SK-N-SH treated with all-trans-retinoic acid at 6 μM for 48 hours (cell line): ENCODE data around the gene FOXR1.
"Not testable (repeated sequence)": the region's sequence is repeated elsewhere in the genome, so short reads cannot be mapped to it uniquely, and the experiment has no call there.

Experiments used
- ATAC-seq: fragments of 200-7000 bp; cut with Tn5 transposase; 3 replicates; pipeline ENCODE4 v1.9.1; 2020; ENCODE audit warnings: mild to moderate bottlenecking, moderate library complexity
- ARNTL ChIP-seq: fragments of 450-650 bp; formaldehyde crosslinking; IDR thresholded peaks from 2 replicates; pipeline ENCODE4 v1.5.0; 2020; ENCODE audit warnings: low read depth, mild to moderate bottlenecking, moderate library complexity, borderline replicate concordance
- BACH2 ChIP-seq: fragments of 250-450 bp; sonication (Bioruptor Pico); IDR thresholded peaks from 2 replicates; pipeline ENCODE4 v1.9.0; 2021; ENCODE audit warnings: mild to moderate bottlenecking, borderline replicate concordance
- CREB5 ChIP-seq: fragments of 250-450 bp; sonication (Bioruptor Pico); IDR thresholded peaks from 2 replicates; pipeline ENCODE4 v1.5.1; 2020; ENCODE audit warnings: low read depth, mild to moderate bottlenecking, moderate library complexity
- CSDC2 ChIP-seq: fragments of 250-450 bp; sonication (Bioruptor Pico); IDR thresholded peaks from 2 replicates; pipeline ENCODE4 v1.5.0; 2020; ENCODE audit warnings: mild to moderate bottlenecking, moderate library complexity
- CSRNP3 ChIP-seq: fragments of 250-450 bp; sonication (Bioruptor Pico); IDR thresholded peaks from 2 replicates; pipeline ENCODE4 v1.5.1; 2021; ENCODE audit warnings: mild to moderate bottlenecking, moderate library complexity
- ESRRG ChIP-seq: fragments of 250-450 bp; sonication (Bioruptor Pico); IDR thresholded peaks from 2 replicates; pipeline ENCODE4 v1.6.1; 2021; ENCODE audit warnings: mild to moderate bottlenecking
- GLIS3 ChIP-seq: fragments of 250-450 bp; sonication (Bioruptor Pico); IDR thresholded peaks from 2 replicates; pipeline ENCODE4 v1.5.0; 2020; ENCODE audit warnings: mild to moderate bottlenecking, moderate library complexity
- ISL1 ChIP-seq: fragments of 250-450 bp; sonication (Bioruptor Pico); IDR thresholded peaks from 2 replicates; pipeline ENCODE4 v2.1.2; 2022; ENCODE audit warnings: mild to moderate bottlenecking, moderate library complexity
- OSR1 ChIP-seq: fragments of 250-450 bp; sonication (Bioruptor Pico); IDR thresholded peaks from 2 replicates; pipeline ENCODE4 v1.8.0; 2022; ENCODE audit warnings: moderate library complexity, mild to moderate bottlenecking, inconsistent platforms
- PATZ1 ChIP-seq: fragments of 250-450 bp; sonication (Bioruptor Pico); IDR thresholded peaks from 2 replicates; pipeline ENCODE4 v1.8.0; 2020; ENCODE audit warnings: mild to moderate bottlenecking, moderate library complexity, borderline replicate concordance
- POU6F1 ChIP-seq: fragments of 250-450 bp; sonication (Bioruptor Pico); IDR thresholded peaks from 2 replicates; pipeline ENCODE4 v1.8.0; 2021; ENCODE audit warnings: low read depth, mild to moderate bottlenecking, moderate library complexity, borderline replicate concordance
- PPARA ChIP-seq: fragments of 250-450 bp; sonication (Bioruptor Pico); IDR thresholded peaks from 2 replicates; pipeline ENCODE4 v1.5.0; 2020; ENCODE audit warnings: mild to moderate bottlenecking, borderline replicate concordance
- RARB ChIP-seq: fragments of 250-450 bp; sonication (Bioruptor Pico); IDR thresholded peaks from 2 replicates; pipeline ENCODE4 v1.8.0; 2021; ENCODE audit warnings: mild to moderate bottlenecking, moderate library complexity
- SNAI2 ChIP-seq: fragments of 250-450 bp; sonication (Bioruptor Pico); IDR thresholded peaks from 2 replicates; pipeline ENCODE4 v1.5.0; 2020; ENCODE audit warnings: mild to moderate bottlenecking, moderate library complexity
- TCF4 ChIP-seq: fragments of 250-450 bp; sonication (Bioruptor Pico); IDR thresholded peaks from 2 replicates; pipeline ENCODE4 v1.8.0; 2021; ENCODE audit warnings: mild to moderate bottlenecking, moderate library complexity, borderline replicate concordance
- TSHZ2 ChIP-seq: fragments of 250-450 bp; sonication (Bioruptor Pico); IDR thresholded peaks from 2 replicates; pipeline ENCODE4 v1.5.0; 2020; ENCODE audit warnings: mild to moderate bottlenecking, moderate library complexity
- ZC3H10 ChIP-seq: fragments of 250-450 bp; sonication (Bioruptor Pico); IDR thresholded peaks from 2 replicates; pipeline ENCODE4 v1.5.1; 2021; ENCODE audit warnings: mild to moderate bottlenecking, moderate library complexity
- ZFP3 ChIP-seq: fragments of 250-450 bp; sonication (Bioruptor Pico); IDR thresholded peaks from 2 replicates; pipeline ENCODE4 v1.5.0; 2020; ENCODE audit warnings: mild to moderate bottlenecking, moderate library complexity
- ZFP30 ChIP-seq: fragments of 450-650 bp; formaldehyde crosslinking; IDR thresholded peaks from 2 replicates; pipeline ENCODE4 v1.5.0; 2022; ENCODE audit warnings: mild to moderate bottlenecking, moderate library complexity
- ZNF565 ChIP-seq: fragments of 450-650 bp; formaldehyde crosslinking; conservative IDR thresholded peaks from 2 replicates; pipeline ENCODE4 v1.5.0; 2020; ENCODE audit warnings: low read depth, mild to moderate bottlenecking, moderate library complexity
- ZNF70 ChIP-seq: fragments of 450-650 bp; formaldehyde crosslinking; IDR thresholded peaks from 2 replicates; pipeline ENCODE4 v1.5.0; 2020; ENCODE audit warnings: mild to moderate bottlenecking, moderate library complexity
- ZNF8 ChIP-seq: fragments of 450-650 bp; formaldehyde crosslinking; IDR thresholded peaks from 2 replicates; pipeline ENCODE4 v1.5.0; 2020; ENCODE audit warnings: mild to moderate bottlenecking, moderate library complexity

FOXR1 gene

GRCh38 chr11:118961591-118961990, 10.0 kb upstream of the FOXR1 start:
- TF ChIP-seq SNAI2 (no peak), ZNF8 (CRISPR knock-in tag) (no peak), ESRRG (CRISPR knock-in tag) (no peak), ZFP3 (CRISPR knock-in tag) (no peak), PATZ1 (CRISPR knock-in tag) (no peak), ZNF565 (CRISPR knock-in tag) (no peak), ZFP30 (CRISPR knock-in tag) (no peak), ISL1 (CRISPR knock-in tag) (no peak), CREB5 (CRISPR knock-in tag) (no peak), POU6F1 (CRISPR knock-in tag) (no peak), PPARA (CRISPR knock-in tag) (no peak)
- TF ChIP-seq, all 23 proteins: peak for 0
- ATAC-seq: no peak

- ATAC-seq: not testable (repeated sequence)
These were observed 2.1 kb upstream of the FOXR1 start for GRCh38 chr11:118969508-118969907.

GRCh38 chr11:118973985-118974384, 2.4 kb downstream of the FOXR1 start:
- no peak for TF ChIP-seq ZNF565 (CRISPR knock-in tag)
- TF ChIP-seq PPARA (CRISPR knock-in tag): no peak
- no peak for TF ChIP-seq ARNTL (CRISPR knock-in tag)
- no peak for TF ChIP-seq PATZ1 (CRISPR knock-in tag)
- no peak for TF ChIP-seq OSR1 (CRISPR knock-in tag)
- no peak for TF ChIP-seq TCF4
- TF ChIP-seq BACH2: no peak
- no peak for TF ChIP-seq ZFP30 (CRISPR knock-in tag)
- no peak for TF ChIP-seq CREB5 (CRISPR knock-in tag)
- no peak for TF ChIP-seq ZC3H10 (CRISPR knock-in tag)
- TF ChIP-seq GLIS3: no peak
- TF ChIP-seq ZFP3 (CRISPR knock-in tag): no peak
- TF ChIP-seq TSHZ2: no peak
- TF ChIP-seq CSDC2 (CRISPR knock-in tag): no peak
- TF ChIP-seq RARB (CRISPR knock-in tag): no peak
- no peak for TF ChIP-seq ZNF70 (CRISPR knock-in tag)
- no peak for TF ChIP-seq CSRNP3
- no peak for ATAC-seq
